GM12878 (cell line): ENCODE measurements around the gene PIWIL1. TPM values are rescaled to one million over a fixed set of nuclear protein-coding genes. Genes with fewer than 3 reads are reported as not detected.

ENCODE experiments used
- ATAC-seq: fragments of 200-7000 bp; cut with Tn5 transposase; 3 replicates; pipeline ENCODE4 v1.9.1; 2020; ENCODE audit warnings: mild to moderate bottlenecking, moderate library complexity
- BruUV-seq: library from RNA; stranded (reverse); fragments of 400-500 nt; replicated peaks from 2 replicates; lab custom pipeline; 2021; lab: Mats Ljungman, UMichigan
- CTCF ChIA-PET: fragments of 300-600 bp; sonication (Branson Sonifier 250); formaldehyde crosslinking; extraction: SDS; loops from one replicate; lab custom pipeline; 2021; ENCODE audit warnings: inconsistent platforms; lab: Yijun Ruan, JAX
- POLR2A ChIA-PET: fragments of 350-600 bp; formaldehyde crosslinking; extraction: SDS; loops from one replicate; lab custom pipeline; 2021; ENCODE audit warnings: inconsistent platforms; lab: Charles Lee
- RAD21 ChIA-PET: fragments of 300-600 bp; sonication (Branson Sonifier 250); formaldehyde crosslinking; loops from one replicate; lab custom pipeline; 2023; ENCODE audit warnings: antibody characterized with exemption; ENCODE audit not compliant: unreplicated experiment; lab: Charles Lee
- SMC1A ChIA-PET: fragments of 300-600 bp; sonication (Branson Sonifier 250); formaldehyde crosslinking; loops from one replicate; lab custom pipeline; 2023; ENCODE audit not compliant: unreplicated experiment, uncharacterized antibody; lab: Charles Lee
- DNase-seq: peaks from one replicate; pipeline ENCODE4 v3.0.0-alpha.2; 2011; ENCODE audit warnings: low read depth, low spot score
- FAIRE-seq: peaks from 3 replicates; lab custom pipeline; 2011; peaks lifted over from hg19 to GRCh38; lab: Jason Lieb, UNC
- H2AFZ ChIP-seq: 2 replicates; pipeline ENCODE4 v1.6.0; 2011; ENCODE audit warnings: low read depth, low read length, control low read depth; ENCODE audit not compliant: control insufficient read depth
- H3K27ac ChIP-seq: 2 replicates; pipeline ENCODE4 v1.5.1; 2011; ENCODE audit warnings: control low read depth; ENCODE audit not compliant: control insufficient read depth, insufficient read depth
- H3K27me3 ChIP-seq, 2 experiments: replicated peaks in 1 of 2; 2 replicates each; pipeline versions ENCODE4 v1.6.0 to v1.6.1; 2011; ENCODE audit warnings: low read length in 1 of 2; ENCODE audit not compliant: control insufficient read depth in 2 of 2, insufficient read depth in 2 of 2
- H3K36me3 ChIP-seq, 2 experiments: 2 replicates each; pipeline ENCODE4 v1.5.1; 2011; ENCODE audit warnings: low read length in 1 of 2; ENCODE audit not compliant: control insufficient read depth in 2 of 2, insufficient read depth in 2 of 2
- H3K4me1 ChIP-seq: 2 replicates; pipeline ENCODE4 v1.6.1; 2011; ENCODE audit warnings: mild to moderate bottlenecking, low read length, moderate library complexity, mixed read lengths; ENCODE audit not compliant: control insufficient read depth, insufficient read depth
- H3K4me2 ChIP-seq: 2 replicates; pipeline ENCODE4 v1.6.0; 2011; ENCODE audit warnings: control low read depth; ENCODE audit not compliant: control insufficient read depth, insufficient read depth
- H3K4me3 ChIP-seq: fragments of 200-600 bp; sonication (generic); 2 replicates; pipeline ENCODE4 v1.5.1; 2016
- H3K79me2 ChIP-seq: 2 replicates; pipeline ENCODE4 v1.6.0; 2011; ENCODE audit warnings: low read length; ENCODE audit not compliant: control insufficient read depth, insufficient read depth
- H3K9ac ChIP-seq: 2 replicates; pipeline ENCODE4 v1.8.0; 2011; ENCODE audit warnings: low read length, control low read depth, mixed read lengths; ENCODE audit not compliant: control insufficient read depth, insufficient read depth
- H3K9me3 ChIP-seq: replicated peaks from 3 replicates; pipeline ENCODE4 v1.5.1; 2011; ENCODE audit warnings: mild to moderate bottlenecking, low read length; ENCODE audit not compliant: control insufficient read depth, insufficient read depth
- H4K20me1 ChIP-seq: 2 replicates; pipeline ENCODE4 v1.6.0; 2011; ENCODE audit not compliant: control insufficient read depth, insufficient read depth
- CBX3 ChIP-seq: fragments of 200-600 bp; sonication (generic); IDR thresholded peaks from 2 replicates; pipeline ENCODE4 v1.6.1; 2016; ENCODE audit warnings: low read depth, borderline replicate concordance
- CHD2 ChIP-seq: IDR thresholded peaks from 2 replicates; pipeline ENCODE4 v1.6.1; 2011; ENCODE audit warnings: low read depth, low read length, improper control_type of control experiment, borderline replicate concordance
- NRF1 ChIP-seq: conservative IDR thresholded peaks from 2 replicates; pipeline ENCODE4 v1.6.1; 2011; ENCODE audit warnings: mild to moderate bottlenecking, low read depth, low read length, improper control_type of control experiment
- PAX8 ChIP-seq: fragments of 450-650 bp; IDR thresholded peaks from 2 replicates; pipeline ENCODE4 v1.6.1; 2017; ENCODE audit warnings: mild to moderate bottlenecking, moderate library complexity
- PKNOX1 ChIP-seq: fragments of 450-650 bp; IDR thresholded peaks from 2 replicates; pipeline ENCODE4 v1.6.1; 2016; ENCODE audit warnings: mild to moderate bottlenecking
- POLR2A ChIP-seq: IDR thresholded peaks from 2 replicates; pipeline ENCODE4 v1.6.1; 2011; ENCODE audit warnings: low read depth, mild to moderate bottlenecking, low read length
- RUNX3 ChIP-seq: IDR thresholded peaks from 2 replicates; pipeline ENCODE4 v1.6.1; 2012; ENCODE audit warnings: low read length, inconsistent platforms
- SPI1 ChIP-seq: IDR thresholded peaks from 2 replicates; pipeline ENCODE4 v1.6.1; 2011; ENCODE audit warnings: low read depth, mild to moderate bottlenecking, low read length, moderate library complexity, borderline replicate concordance; ENCODE audit not compliant: insufficient read depth
- TAF1 ChIP-seq: IDR thresholded peaks from 2 replicates; pipeline ENCODE4 v1.6.1; 2011; ENCODE audit warnings: mild to moderate bottlenecking, low read depth, low read length, borderline replicate concordance
- ZBTB40 ChIP-seq: fragments of 450-650 bp; IDR thresholded peaks from 2 replicates; pipeline ENCODE4 v1.6.1; 2016; ENCODE audit warnings: mild to moderate bottlenecking, moderate library complexity, borderline replicate concordance
- ZZZ3 ChIP-seq: IDR thresholded peaks from 2 replicates; pipeline ENCODE4 v1.6.1; 2011; ENCODE audit warnings: low read depth; ENCODE audit not compliant: control insufficient read depth, insufficient read length
- WGBS: methylation state at CpG from one replicate; pipeline ENCODE4 v1.1.6; 2016; ENCODE audit warnings: low lambda C conversion rate; ENCODE audit not compliant: insufficient replicate concordance, insufficient coverage; ENCODE audit errors: missing lambda C conversion rate; 5-methylcytosine and 5-hydroxymethylcytosine counted together
- in situ Hi-C: fragments of 300-500 bp; cut with MboI; formaldehyde crosslinking; loops from 9 replicates; pipeline ENCODE4 v1.14.3; 2018; ENCODE audit warnings: mixed read lengths
- intact Hi-C: fragments of 100-400 bp; cut with micrococcal nuclease; formaldehyde crosslinking; loops from one replicate; pipeline ENCODE4 v1.14.2; 2022; ENCODE audit not compliant: unreplicated experiment
- polyA plus RNA-seq, 11 experiments: library from polyadenylated mRNA; depleted of rRNA in 4 of 11; unstranded in 6 of 11; stranded (reverse) in 5 of 11; fragments of >200 nt; fragmentation: Nextera tagmentation in 4 of 11; fragmentation: Illumina TruSeq in 1 of 11; extraction: Ambion mirVana in 4 of 11; extraction: Trizol in 1 of 11; gene quantifications; 1 replicate in 1 of 11; 2 replicates in 10 of 11; pipeline versions ENCODE4 v1.2.1 to v1.2.3, GENCODE V29; 2011 to 2016; ENCODE audit warnings: inconsistent platforms in 2 of 11, missing spikeins in 2 of 11, low read depth in 1 of 11
- total RNA-seq, 4 experiments: library from RNA; depleted of rRNA in 3 of 4; stranded (reverse); fragments of >200 nt in 3 of 4; fragmentation: Illumina TruSeq in 1 of 4; extraction: Trizol in 1 of 4; gene quantifications; 2 replicates each; pipeline versions ENCODE4 v1.2.1 to v1.2.3, GENCODE V29; 2013 to 2021
- TF ChIP-seq, protein P1 (sequence below): fragments of 450-650 bp; IDR thresholded peaks from 2 replicates; pipeline ENCODE4 v1.6.1; 2017; ENCODE audit warnings: low read depth, mild to moderate bottlenecking, moderate library complexity

Gene PIWIL1
- total and polyA plus RNA-seq, 10 of the 15 experiments (the other 5 are each of a cell fraction or from before 2014, with no cell fraction given), result not detected

GRCh38 chr12:130308393-130308792, 29.3 kb upstream of the PIWIL1 start:
- no peak for ATAC-seq
- no peaks in the 10 kb centered on the region for H3K27me3 ChIP-seq
- no peak for FAIRE-seq
- DNase-seq, result no peak
- no peaks in the 10 kb centered on the region for H3K9me3 ChIP-seq
- no peak overlapping the region for H2AFZ ChIP-seq
- POLR2A ChIA-PET, result no interaction called here
- intact Hi-C loops (no loop called here), in situ Hi-C loops (no loop called here)
- H3K79me2 ChIP-seq, result no peaks in the 10 kb centered on the region
- no peaks in the 10 kb centered on the region for H4K20me1 ChIP-seq
- 55% methylated on average over 6 of the region's 6 CpGs for WGBS
- no TSS peak for BruUV-seq
- no peak overlapping the region for H3K4me2 ChIP-seq
- TF ChIP-seq RUNX3 (no peak), NRF1 (no peak), CHD2 (no peak), CBX3 (no peak), POLR2A (no peak), ZZZ3 (no peak), SPI1 (no peak), PAX8 (no peak), TAF1 (no peak), PKNOX1 (no peak), ZBTB40 (no peak)
- TF ChIP-seq, protein P1, sequence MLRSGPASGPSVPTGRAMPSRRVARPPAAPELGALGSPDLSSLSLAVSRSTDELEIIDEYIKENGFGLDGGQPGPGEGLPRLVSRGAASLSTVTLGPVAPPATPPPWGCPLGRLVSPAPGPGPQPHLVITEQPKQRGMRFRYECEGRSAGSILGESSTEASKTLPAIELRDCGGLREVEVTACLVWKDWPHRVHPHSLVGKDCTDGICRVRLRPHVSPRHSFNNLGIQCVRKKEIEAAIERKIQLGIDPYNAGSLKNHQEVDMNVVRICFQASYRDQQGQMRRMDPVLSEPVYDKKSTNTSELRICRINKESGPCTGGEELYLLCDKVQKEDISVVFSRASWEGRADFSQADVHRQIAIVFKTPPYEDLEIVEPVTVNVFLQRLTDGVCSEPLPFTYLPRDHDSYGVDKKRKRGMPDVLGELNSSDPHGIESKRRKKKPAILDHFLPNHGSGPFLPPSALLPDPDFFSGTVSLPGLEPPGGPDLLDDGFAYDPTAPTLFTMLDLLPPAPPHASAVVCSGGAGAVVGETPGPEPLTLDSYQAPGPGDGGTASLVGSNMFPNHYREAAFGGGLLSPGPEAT, result no peak
- no peak overlapping the region for H3K27ac ChIP-seq
- H3K4me3 ChIP-seq, result no peak overlapping the region
- CTCF ChIA-PET, result no interaction called here
- SMC1A ChIA-PET, result no interaction called here
- H3K36me3 ChIP-seq, result no peaks in the 10 kb centered on the region
- H3K4me1 ChIP-seq, result no peaks in the 10 kb centered on the region
- RAD21 ChIA-PET, result no interaction called here
- H3K9ac ChIP-seq, result no peak overlapping the region
